ENCODE results near the gene MCTP1. TPM values are rescaled to one million over a fixed set of nuclear protein-coding genes. Genes with fewer than 3 reads are reported as not detected.

MCTP1 gene
- total and polyA plus RNA-seq, 9 of the 15 experiments (the other 6 are each of a cell fraction or from before 2014, with no cell fraction given) = 0.04 to 0.93 (median 0.06) TPM; not detected in 4

- Histone ChIP-seq H2AFZ (ENCODE audit: low read depth, low read length) (no peak overlapping the region), H3K36me3 (ENCODE audit: control insufficient read depth, insufficient read depth, low read length) (no peaks in the 10 kb centered on the region), H3K9ac (ENCODE audit: insufficient read depth in 1 of 2, low read depth in 2 of 2, low read length in 2 of 2) (no peak overlapping the region), H4K20me1 (replicated peaks; ENCODE audit: control insufficient read depth, insufficient read depth, low read length) (no peaks in the 10 kb centered on the region), H3K9me3 (replicated peaks; ENCODE audit: control insufficient read depth, insufficient read depth, low read depth, low read length) (no peaks in the 10 kb centered on the region), H3K9me1 (ENCODE audit: control insufficient read depth, insufficient read depth, low read length) (no peaks in the 10 kb centered on the region), H3K4me1 (replicated peaks in 1 of 2; ENCODE audit: control insufficient read depth in 2 of 2, insufficient read depth in 2 of 2, low read length in 2 of 2) (no peaks in the 10 kb centered on the region; a peak in 1 of 5 replicates), H3K4me2 (ENCODE audit: insufficient read depth, low read length) (no peak overlapping the region), H3K4me3 (no peak overlapping the region), H3K79me2 (ENCODE audit: control insufficient read depth, insufficient read depth, low read length) (no peaks in the 10 kb centered on the region), H3K27ac (ENCODE audit: extremely low read depth, low read depth, low read length) (no peak overlapping the region), H3K27me3 (ENCODE audit: control insufficient read depth in 2 of 2, insufficient read depth in 2 of 2, low read length in 2 of 2) (no peaks in the 10 kb centered on the region)
- ATAC-seq = no peak
- in situ Hi-C loops (cut with MboI) = no loop called here
- POLR2A ChIA-PET = no interaction called here
- CTCF ChIA-PET (ENCODE audit: low intra/inter-chr PET ratio) = no interaction called here
- intact Hi-C loops (cut with micrococcal nuclease) = no loop called here
- no TSS peak for BruUV-seq (replicated peaks)
- FAIRE-seq = no peak
- DNase-seq (ENCODE audit: extremely low read depth in 1 of 4, low spot score in 3 of 4) = no peak
- TF ChIP-seq E2F3 (CRISPR knock-in tag; IDR thresholded peaks at IDR 0.05) = no peak
- TF ChIP-seq E2F1 (CRISPR knock-in tag; IDR thresholded peaks at IDR 0.05) = no peak
- TF ChIP-seq ZBTB40 (IDR thresholded peaks at IDR 0.05) = no peak
- no peak for TF ChIP-seq ZBTB40 (CRISPR knock-in tag; IDR thresholded peaks at IDR 0.05)
- no peak for TF ChIP-seq ZBTB7A (IDR thresholded peaks at IDR 0.05; ENCODE audit: borderline replicate concordance, control insufficient read depth, low read depth, low read length)
- no peak for TF ChIP-seq ZKSCAN1 (IDR thresholded peaks at IDR 0.05; ENCODE audit: low read depth, low read length)
- TF ChIP-seq CEBPG (CRISPR knock-in tag; IDR thresholded peaks at IDR 0.05) = no peak
- TF ChIP-seq CEBPG (tag; conservative IDR thresholded peaks at IDR 0.05 in 1 of 2, IDR thresholded peaks at IDR 0.05 in 1 of 2) = no peak
- TF ChIP-seq LCOR (CRISPR knock-in tag; IDR thresholded peaks at IDR 0.05) = no peak
- TF ChIP-seq STAT6 (CRISPR knock-in tag; IDR thresholded peaks at IDR 0.05) = no peak
Measured at GRCh38 chr5:95172659-95173058, 112.2 kb downstream of the MCTP1 start.
